Fibroblast of skin of left biceps (primary cell): ENCODE results near the gene CACNA2D2.
"Not testable (repeated sequence)": the region's sequence is repeated elsewhere in the genome, so short reads cannot be mapped to it uniquely, and the experiment has no call there.

Source experiments
- DNase-seq, 2 experiments: peaks; one replicate each; pipeline ENCODE4 v3.0.0-alpha.2; 2013; ENCODE audit warnings: low read depth in 2 of 2

The CACNA2D2 gene

DNA sequence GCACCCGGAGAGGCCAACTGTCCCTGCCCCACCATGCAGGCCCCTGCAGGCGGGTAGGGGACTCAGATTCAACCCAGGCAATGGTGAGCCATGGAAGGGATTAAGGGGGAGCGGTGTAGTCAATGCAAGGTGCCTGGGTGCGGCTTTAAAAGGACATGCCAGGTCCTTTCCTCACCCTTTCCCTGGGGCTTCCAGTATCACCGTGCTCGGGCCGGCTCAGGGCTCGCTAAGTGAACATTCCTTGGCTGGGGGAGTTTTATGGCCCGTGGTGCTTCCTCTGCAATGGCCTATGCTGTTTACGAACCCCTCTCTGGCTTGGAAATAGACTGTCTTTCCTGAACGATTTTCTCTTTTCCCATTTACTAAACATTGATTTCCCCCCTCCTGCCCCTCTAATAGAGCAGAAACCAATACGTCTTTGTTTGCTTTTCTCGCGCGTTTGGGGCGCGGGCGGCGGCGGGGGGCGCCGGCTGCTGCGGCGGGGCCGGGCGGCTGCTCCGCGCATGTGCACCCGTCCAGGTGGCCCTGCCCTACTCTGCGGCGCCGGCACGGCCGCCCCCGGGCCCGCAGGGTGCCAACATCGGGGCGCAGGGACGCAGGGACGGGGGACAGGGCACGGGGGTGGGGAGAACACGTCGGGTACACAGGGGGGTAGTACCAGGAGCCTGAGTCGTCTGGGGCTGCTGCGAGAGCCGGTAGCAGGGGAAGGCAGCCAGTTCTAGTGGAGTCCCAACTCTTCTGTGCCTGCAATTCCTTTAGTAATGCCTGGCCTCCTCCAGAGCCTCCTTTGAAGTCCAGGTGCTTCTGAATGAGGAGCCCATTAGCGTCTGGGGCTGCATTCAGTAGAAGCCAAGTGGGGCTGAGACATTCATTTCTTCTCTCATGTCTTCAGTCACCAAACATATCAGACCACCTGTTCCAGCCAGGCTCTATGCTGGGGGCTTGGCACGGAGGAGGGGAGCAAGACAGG is 26.9 kb upstream of the CACNA2D2 start:
- DNase-seq = no peak

DNA sequence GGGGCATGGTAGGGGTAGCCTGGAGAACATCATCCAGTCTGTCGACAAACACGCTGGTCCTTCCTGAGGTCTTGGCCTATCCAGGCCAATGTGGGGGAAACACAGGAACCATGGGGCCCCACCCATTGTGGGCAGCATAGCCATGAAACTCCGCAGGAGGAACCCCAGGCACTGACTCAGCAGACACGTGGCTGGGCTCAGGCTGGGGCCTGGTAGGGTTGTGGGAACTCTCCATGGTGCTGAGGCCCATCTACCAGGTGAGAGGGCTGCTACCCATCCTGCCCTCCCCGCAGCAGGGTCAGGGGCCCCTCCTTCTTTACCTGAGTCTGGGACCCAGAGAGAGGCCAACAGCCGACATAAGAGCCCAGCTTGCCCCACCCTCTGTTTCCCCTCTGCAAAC is 22.6 kb upstream of the CACNA2D2 start:
- no peak for DNase-seq

DNA sequence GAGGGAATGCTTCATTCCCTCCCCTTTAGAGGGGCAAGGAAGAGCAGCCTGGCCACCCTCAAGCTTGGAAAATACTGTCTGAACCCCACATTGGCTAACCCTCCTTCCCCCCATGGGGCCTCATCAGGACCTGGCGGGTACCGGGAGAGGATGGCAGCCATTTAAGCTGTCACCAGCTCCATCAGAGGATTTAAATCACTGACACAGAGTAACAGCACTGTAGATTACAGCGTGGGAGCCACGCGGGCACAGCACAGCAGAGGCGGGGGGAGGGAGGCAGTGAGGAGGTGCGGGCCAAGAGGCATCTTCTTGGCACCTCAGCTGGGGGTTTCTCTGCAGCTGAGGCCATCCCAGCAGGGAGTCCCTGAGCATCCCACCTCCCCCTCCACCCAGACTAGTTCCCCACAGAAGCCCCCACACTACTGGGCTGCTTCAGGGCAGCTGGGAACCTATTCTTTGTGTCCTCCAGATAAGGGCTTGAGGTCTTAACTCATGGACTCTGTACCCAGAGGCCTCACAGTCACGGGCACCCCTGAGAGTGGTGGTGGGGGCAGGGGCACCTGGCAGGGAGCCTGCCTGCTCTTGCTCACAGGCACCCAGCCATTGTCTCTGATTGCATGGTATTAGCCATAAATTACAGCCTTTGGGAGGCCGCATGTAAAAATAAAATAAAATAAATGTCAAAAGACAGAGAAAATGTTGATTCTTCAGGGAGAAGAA is 21.9 kb upstream of the CACNA2D2 start:
- DNase-seq = no peak

DNA sequence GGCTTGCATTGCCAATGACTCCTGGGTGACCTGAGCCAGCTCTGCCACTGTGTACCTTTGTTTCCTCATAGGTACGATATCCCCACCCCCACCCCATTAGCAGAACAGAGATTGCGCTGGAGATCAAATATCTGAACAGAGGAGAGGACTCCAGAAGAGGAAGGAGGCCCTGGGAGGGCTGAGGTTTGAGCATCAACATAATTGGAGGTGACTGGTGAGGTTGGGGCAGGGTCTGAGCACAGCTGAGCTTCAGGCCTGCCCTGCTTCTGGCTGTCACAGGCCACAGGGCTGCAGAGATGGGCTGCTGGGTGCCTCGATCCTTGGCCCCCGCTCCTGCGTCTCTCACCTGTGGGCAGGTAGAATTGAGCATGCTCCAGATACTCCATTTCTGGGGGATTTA is 21.3 kb upstream of the CACNA2D2 start:
- DNase-seq = no peak

DNA sequence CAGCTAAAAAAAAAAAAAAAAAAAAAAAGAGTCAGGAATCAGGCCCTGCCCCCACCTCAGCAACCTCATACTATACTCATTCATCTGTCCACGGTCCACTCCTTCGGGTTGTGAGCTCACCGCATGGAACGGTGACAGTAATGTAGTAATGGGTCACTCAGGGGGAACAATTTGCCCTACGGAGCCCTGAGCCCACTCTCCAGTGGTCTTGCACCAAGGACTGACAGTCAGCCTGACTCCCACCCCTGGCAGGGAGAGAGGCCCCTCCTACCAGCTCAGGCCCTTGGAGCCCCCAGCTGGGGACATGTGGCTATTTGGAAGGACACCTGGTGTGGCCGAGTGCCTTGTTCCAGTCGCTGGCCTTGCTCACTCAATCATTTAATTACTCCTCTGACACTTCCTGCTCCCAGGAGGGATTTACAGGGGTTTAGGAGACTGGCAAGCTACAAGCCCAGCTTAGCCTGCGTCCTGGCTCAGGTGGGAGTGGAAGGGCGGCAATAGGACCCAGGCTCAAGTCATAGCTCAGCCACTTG is 19.9 kb upstream of the CACNA2D2 start:
- no peak for DNase-seq

DNA sequence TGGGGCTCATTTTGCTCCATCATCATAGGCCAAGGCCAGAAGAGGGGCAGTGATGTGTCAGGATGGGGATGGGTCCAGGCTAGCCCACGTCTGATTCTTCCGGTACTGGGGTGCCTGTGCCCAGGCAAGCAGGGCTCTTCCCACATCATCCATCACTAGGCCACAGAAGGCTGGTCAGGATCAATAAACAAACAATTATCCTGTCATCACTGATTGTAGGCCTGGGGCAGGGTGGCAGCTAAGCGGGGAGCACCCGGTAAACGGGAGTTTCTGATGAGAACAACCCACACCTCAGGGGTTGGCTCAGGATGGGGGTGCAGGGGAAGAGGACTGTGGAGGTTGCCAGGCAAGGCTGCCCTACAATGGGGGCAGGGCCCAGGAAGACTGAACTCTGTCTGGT is 18.1 kb upstream of the CACNA2D2 start:
- no peak for DNase-seq

DNA sequence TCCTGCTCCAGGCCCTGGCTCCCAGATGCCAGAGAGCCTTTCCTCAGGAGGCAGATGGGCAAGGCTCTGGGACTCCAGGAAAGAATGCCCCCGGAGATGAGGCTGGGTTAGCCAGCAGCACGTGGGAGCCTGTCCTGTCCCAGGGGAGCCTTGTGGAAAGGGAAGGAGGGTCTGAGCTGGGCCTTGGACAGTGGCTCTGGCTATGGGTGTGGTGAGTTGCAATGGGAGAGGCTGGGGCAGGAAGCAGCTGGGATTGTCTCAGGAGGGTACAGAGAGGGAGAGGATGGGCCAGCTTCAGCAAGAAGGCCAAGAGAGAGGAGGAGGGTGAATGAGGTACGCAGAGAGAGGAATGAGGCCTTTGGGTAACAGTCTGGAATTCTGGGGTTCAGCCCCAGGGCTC is 17.4 kb upstream of the CACNA2D2 start:
- DNase-seq = no peak

DNA sequence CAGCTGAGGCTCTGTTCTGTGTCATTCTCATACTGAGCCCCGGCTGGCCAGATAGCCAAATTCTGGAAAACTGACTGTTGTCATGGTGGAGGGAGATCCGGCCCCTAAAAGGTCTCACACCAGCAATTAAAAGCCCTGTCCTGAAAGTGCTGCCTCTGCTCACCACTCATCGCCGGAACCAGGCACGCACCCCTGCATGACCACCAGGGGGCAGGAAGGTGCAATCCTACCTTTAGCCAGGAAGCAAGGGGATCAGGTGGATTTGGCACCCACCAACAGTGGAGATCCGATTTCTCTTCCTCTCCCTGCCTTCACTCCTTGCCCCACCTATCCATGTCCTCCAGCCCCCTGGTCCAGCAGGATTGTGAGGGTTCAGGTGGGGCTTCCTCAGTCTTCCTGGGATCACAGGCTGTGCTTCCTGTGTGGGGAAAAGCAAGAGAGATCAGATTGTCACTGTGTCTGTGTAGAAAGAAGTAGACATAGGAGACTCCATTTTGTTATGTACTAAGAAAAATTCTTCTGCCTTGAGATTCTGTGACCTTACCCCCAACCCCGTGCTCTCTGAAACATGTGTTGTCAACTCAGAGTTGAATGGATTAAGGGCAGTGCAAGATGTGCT is 16.1 kb upstream of the CACNA2D2 start:
- no peak for DNase-seq

DNA sequence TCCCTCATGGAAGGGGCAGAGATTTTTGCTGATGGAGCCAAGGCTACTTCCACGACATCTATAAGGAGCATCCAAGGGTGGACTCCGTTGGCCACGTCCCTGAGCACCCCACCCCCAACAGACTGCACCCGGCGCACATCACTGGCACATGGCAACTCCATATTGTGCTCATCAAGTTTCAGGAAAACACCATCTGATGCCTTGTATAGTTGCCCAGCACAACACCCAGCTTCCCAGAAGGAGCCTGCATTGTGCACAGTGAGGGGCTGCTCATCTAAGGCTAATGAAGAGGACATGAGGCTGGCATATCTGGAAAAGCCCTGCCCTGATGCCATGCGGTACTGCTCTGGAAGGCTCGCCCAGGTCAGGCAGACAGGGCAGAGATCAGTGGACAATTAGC is 15.0 kb upstream of the CACNA2D2 start:
- no peak for DNase-seq

DNA sequence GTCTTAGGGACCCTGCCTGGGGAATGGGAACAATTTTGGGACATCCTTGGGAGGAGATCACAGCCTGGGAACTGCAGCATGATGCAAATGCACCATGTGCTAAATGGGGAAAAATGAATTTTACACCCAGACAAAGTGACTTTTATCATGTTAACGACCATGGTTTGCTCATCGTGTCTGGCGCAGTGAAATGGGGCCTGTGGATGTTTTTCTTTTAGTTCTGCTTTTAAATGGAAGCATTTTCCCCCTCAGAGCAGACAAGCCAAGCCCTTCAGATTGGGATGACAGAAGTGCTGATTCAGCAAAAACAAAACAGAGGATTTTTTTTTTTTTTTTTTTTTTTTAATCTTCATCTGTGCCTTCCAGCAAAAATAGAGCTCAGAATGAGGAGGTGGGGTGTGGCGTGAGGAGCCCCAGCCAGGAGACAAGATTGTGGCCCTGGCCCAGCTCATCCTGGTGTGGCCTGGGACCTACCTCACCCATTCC is 14.3 kb upstream of the CACNA2D2 start:
- no peak for DNase-seq

DNA sequence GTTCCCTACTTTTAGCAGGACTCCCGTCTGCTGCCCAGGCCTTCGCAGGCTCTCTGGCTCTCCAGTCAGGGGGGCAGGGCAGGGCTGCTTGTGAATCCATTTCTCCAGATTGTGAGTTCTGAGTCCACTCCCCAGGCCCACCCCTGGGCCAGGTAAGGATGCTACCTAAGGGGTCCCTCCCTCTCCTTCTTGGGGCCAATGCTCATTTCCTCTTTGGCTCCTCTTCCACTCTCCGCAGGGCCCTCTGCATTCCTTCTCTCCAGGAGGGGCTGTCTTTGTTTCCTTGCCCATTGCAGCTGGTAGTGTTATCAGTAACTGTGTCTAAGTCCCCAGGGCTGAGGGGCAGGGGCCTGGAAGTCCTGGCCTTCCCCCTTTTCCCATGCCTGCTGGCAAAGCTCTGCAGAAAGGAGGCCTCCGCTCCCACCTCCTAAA is 13.0 kb upstream of the CACNA2D2 start:
- no peak for DNase-seq

DNA sequence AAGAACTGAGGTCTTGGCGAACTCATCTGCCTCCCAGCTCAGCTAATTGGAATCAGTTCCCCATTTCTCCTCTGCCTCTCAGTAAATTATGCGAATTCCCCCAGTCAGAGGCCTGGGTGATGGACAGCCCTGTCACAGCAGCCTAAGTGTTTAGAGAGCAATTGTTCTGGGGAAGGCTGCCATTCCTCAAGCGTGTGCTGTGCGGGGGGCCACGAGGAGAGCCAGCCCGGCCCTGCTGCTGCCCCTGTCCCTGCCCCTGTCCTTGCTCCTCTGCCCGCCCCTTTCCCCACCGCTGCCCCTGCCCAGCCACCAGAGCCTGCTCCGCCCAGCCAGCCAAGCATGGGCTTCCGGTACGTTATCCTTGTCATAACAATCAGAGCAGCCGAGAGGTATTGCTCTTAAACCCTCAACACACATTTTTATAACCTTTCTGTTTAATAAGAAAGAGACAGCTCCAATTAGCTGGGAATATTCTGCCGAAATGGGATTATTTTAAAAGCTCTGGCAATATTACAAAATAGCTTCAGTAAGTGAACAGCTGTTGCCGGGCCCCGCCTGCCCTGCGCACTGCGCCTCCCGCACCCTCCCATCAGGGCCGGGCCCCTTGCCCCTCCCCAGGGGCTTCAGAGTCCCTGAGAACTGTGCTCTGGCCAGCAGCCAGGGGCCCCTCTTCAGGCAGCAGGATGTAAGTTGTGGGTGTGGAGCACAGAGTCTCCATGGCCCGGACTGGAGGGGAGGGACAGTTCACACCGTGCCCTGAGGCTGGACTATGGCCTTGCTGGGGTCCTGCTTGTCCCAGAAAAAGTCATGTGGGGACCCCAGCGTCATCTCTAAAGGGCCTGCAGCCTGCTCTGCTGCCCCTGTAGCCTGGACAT is 12.4 kb upstream of the CACNA2D2 start:
- no peak for DNase-seq

DNA sequence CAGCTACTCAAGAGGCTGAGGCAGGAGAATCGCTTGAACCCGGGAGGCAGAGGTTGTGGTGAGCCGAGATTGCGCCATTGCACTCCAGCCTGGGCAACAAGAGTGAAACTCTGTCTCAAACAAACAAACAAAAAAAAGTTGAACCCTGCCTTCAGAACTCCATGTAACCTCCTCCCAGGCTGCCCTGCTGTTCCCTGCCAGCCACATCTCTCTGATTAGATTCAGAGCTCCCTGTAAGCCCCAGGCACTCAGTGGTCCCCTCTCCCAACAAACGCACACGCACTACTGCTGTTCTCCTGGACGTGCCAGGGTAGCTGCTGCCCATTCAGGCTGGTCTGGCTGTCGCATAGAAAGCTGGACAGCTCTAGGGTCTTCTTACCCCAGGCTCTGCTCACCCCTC is 9.5 kb upstream of the CACNA2D2 start:
- DNase-seq = not testable (repeated sequence)

DNA sequence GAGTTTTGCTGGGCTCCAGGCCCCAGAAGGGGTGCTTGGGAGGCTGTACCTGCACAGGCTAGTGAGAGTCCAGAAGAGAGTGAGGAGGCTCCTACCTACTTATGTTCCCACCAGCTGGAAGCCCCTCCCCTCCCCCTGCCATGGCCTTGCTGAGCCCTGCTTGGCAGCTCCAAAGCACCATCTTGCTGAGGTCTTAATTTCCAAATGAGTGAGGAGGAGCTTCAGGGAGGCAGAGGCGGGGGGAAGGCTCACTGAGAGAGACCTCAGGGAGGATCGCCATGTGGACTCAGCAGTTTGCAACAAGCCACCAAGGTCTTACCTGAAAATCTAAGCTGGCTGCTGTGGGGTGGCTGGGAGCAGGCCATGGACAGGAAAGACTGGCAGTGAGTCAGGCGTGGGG is 8.7 kb upstream of the CACNA2D2 start:
- no peak for DNase-seq

DNA sequence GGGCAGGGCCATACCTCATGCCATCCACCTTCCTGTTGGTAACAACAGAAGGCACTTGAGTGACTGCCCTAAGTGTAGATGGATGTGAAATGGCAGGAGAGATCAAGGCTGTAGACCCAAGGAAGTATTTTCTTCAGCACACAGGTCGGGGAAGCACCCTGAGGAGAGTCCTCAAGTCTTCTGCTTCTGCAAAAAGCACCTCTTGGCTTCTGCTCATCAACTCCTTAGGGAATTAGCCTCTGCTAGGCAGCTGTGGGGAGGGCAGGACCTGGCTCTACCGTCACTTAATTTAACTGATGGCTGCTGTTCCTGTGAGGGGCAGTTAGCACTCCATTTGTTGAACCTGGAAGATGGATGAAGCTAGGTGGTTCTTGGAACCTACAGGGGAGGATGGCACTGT is 6.9 kb upstream of the CACNA2D2 start:
- no peak for DNase-seq

DNA sequence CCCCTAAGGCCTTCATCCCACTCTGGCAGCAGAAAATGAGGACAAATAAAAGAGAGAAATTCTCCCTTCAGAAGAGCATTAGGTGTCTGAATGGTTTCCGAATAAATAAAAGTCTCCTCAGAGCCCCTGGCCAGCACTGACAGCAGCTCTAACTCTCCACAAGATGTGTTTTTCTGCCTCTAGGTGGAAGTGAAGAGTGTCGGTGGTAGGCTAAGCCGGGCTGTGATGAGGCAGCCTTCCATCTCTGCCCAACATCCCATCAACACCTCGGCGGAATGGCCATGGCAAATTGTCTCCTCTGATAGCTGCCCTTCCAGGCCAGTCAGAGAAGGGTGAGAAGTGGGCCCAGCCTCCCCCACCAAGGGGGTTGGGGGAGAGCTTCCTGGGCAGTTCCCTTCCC is 6.3 kb upstream of the CACNA2D2 start:
- no peak for DNase-seq

DNA sequence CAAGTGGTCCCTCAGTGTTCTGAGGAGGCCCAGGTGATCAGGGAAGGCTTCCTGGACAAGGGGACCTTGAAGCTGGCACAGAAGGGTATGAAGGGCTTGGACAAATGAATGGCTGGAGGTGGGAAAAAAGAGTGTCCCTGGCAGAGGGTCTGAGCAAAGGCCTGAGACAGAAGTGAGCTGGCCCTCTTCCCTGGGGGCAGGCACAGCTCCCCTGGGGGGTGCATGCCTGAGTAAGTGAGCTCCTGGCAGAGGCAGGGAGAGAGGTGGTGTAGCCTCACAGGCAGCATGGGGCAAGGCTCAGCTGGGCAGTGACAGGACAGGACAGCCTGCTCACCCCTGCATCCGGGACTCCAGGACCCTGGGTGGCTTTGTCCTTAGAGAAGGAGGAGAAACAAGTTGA is 5.4 kb upstream of the CACNA2D2 start:
- DNase-seq = no peak

DNA sequence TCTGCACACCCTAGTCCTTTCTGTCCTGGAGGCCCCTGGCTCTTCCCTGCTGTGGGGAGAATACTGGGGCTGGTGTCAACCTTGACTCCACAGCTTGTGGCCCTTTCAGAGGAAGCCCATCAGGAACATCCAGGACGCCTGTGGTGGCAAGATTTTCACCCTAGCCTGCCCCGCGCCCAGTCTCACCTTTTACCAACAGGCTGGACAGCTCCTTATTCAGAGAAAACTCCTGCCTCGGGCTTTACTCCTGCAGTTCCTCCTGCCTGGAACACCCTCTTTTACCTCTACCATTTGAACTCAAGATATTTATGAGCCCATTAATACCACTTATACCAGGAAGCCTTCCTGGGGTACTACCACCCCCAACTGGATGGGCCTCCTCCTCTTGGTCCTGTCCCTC is 2.7 kb upstream of the CACNA2D2 start:
- DNase-seq = no peak

DNA sequence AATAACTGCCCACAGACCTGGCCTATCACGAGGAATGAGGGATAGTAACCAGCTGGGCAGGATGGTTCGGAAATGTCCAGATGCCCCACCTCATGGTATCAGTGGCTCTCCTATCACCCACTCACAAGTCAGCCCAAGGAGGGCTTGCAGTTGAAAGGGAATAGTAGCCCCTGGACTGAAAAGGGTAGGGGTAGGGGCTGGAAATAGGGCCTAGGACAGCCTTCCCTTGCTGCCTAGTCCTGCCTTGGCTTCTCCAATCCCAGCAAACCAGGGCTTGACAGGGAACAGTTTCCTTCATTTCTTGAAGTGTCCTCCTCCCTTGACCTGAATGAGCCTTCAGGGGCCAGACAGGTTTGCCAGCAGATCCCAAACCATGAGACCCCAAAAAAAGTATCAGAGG is 1.2 kb upstream of the CACNA2D2 start:
- DNase-seq = no peak

DNA sequence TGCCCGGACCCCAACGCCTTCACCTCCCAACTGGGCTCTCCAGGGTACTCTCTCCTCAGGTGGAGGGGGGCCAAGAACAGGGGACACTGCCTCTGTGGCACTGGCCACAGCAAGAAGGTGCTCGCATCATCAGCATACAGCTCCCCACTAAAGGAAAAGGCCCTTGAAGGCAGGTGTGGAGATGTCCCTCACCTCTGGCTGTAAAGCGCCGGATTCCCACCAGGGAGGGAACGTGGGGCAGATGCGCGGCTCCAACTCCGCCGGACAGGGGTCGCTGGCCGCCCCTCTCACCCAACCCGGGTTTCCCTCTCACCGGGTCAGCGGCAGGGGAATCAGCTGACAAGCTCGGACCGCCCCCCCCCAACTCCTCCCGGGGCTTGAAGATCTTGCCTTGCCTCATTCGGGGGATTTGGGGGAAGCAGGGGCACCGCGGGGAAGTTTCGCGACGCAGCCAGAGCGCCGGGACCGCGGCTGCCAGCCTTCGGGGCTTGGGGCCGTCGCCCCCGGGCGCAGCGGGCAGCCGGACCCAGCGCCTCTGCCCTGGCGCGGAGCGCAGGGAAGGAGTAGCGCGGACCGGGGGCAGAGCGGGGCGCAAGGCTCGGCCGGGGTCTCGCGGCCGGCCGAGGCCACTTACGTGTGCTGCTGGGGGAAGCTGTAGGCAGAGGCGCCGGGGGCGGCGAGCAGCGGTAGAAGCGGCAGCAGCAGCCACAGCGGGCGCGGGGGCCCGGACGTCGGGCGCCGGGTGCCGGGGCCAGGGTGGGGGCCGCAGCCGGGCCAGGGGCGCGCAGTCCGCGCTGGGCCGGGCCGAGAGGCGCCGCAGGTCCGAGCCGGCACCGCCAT is 630 bp downstream of the CACNA2D2 start:
- no peak for DNase-seq
